Progenitor cell of endocrine pancreas (in vitro differentiated cells): ENCODE data around the gene NLRP14. TPM values are rescaled to one million over a fixed set of nuclear protein-coding genes. Genes with fewer than 3 reads are reported as not detected.
A peak's percentile ranks its signal among the peaks of the same experiment; 100 is the strongest.

Experiments
- DNase-seq: peaks from one replicate; pipeline ENCODE4 v3.0.0; 2021; ENCODE audit warnings: low spot score; ENCODE audit not compliant: unreplicated experiment
- H3K27ac Mint-ChIP-seq: 2 replicates; pipeline ENCODE4 v1.8.0; 2021; ENCODE audit warnings: mild to moderate bottlenecking, moderate library complexity, mixed read lengths
- H3K27me3 Mint-ChIP-seq: 2 replicates; pipeline ENCODE4 v1.8.0; 2021; ENCODE audit warnings: mixed read lengths
- H3K36me3 Mint-ChIP-seq: 2 replicates; pipeline ENCODE4 v1.8.0; 2022; ENCODE audit warnings: mixed read lengths; ENCODE audit not compliant: insufficient read depth
- H3K4me1 Mint-ChIP-seq: 2 replicates; pipeline ENCODE4 v1.8.0; 2021; ENCODE audit warnings: low read depth, mixed read lengths
- H3K4me3 Mint-ChIP-seq: 2 replicates; pipeline ENCODE4 v1.8.0; 2021; ENCODE audit warnings: low read depth, mild to moderate bottlenecking, moderate library complexity, mixed read lengths
- H3K9me3 Mint-ChIP-seq: 2 replicates; pipeline ENCODE4 v1.8.0; 2021; ENCODE audit warnings: low read depth, mixed read lengths
- total RNA-seq: library from RNA; stranded (reverse); gene quantifications from 2 replicates; pipeline ENCODE4 v1.2.1, GENCODE V29; 2021
- TF ChIP-seq, protein P1 (sequence below): fragments of 200-600 bp; sonication (generic); IDR thresholded peaks from one replicate; pipeline ENCODE4 v1.5.0; 2021; ENCODE audit warnings: antibody characterized with exemption, mild to moderate bottlenecking; ENCODE audit not compliant: unreplicated experiment

NLRP14 gene
- total RNA-seq, 1 donor from 2014 or later: 0.26 TPM

DNA sequence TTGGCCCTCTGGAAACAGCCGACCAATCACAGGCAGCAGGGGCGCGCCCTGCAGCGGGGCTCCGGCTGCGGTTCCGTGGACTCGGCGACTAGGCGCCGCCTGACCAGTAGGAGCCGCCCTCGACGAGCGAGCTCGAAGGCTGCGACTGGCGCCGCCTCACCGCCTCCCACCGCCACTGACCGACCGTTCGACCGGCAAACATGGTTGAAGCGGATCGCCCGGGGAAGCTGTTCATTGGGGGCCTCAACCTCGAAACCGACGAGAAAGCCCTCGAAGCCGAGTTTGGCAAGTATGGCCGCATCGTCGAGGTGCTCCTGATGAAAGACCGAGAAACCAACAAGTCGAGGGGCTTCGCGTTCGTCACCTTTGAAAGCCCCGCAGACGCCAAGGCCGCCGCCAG is 68.6 kb downstream of the NLRP14 start, which contains the start of gene RBMXL2:
RBMXL2 (plus strand) TSS at position 78 of the 400 bp plus-strand sequence; CDS start at position 201, 123 bp downstream.
- H3K9me3 Mint-ChIP-seq: no peaks in the 10 kb centered on the region
- H3K4me3 Mint-ChIP-seq: no peak within 1 kb of the TSS
- DNase-seq: no peak
- H3K36me3 Mint-ChIP-seq: no peaks in the 10 kb centered on the region
- peaks cover 9% of the 10 kb centered on the region for H3K27me3 Mint-ChIP-seq
- TF ChIP-seq, protein P1, sequence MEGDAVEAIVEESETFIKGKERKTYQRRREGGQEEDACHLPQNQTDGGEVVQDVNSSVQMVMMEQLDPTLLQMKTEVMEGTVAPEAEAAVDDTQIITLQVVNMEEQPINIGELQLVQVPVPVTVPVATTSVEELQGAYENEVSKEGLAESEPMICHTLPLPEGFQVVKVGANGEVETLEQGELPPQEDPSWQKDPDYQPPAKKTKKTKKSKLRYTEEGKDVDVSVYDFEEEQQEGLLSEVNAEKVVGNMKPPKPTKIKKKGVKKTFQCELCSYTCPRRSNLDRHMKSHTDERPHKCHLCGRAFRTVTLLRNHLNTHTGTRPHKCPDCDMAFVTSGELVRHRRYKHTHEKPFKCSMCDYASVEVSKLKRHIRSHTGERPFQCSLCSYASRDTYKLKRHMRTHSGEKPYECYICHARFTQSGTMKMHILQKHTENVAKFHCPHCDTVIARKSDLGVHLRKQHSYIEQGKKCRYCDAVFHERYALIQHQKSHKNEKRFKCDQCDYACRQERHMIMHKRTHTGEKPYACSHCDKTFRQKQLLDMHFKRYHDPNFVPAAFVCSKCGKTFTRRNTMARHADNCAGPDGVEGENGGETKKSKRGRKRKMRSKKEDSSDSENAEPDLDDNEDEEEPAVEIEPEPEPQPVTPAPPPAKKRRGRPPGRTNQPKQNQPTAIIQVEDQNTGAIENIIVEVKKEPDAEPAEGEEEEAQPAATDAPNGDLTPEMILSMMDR: no peak
- no peaks in the 10 kb centered on the region for H3K4me1 Mint-ChIP-seq
- no peak within 1 kb of the TSS for H3K27ac Mint-ChIP-seq

DNA sequence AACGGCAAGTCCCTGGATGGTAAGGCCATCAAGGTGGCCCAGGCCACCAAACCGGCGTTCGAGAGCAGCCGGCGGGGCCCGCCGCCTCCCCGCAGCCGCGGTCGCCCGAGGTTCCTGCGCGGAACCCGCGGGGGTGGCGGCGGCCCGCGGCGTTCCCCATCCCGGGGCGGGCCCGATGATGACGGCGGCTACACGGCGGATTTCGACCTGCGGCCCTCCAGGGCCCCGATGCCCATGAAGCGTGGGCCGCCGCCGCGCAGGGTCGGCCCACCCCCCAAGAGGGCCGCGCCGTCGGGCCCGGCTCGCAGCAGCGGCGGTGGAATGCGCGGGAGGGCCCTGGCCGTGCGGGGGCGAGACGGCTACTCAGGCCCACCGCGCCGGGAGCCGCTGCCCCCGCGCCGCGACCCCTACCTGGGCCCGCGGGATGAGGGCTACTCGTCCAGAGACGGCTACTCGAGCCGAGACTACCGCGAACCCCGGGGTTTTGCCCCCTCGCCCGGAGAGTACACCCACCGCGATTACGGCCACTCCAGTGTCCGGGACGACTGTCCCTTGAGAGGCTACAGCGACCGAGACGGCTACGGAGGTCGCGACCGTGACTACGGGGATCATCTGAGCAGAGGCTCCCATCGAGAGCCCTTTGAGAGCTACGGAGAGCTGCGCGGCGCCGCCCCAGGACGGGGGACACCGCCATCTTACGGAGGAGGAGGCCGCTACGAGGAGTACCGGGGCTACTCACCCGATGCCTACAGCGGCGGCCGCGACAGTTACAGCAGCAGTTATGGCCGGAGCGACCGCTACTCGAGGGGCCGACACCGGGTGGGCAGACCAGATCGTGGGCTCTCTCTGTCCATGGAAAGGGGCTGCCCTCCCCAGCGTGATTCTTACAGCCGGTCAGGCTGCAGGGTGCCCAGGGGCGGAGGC is 69.3 kb downstream of the NLRP14 start:
- H3K27ac Mint-ChIP-seq: no peak overlapping the region
- H3K4me1 Mint-ChIP-seq: no peaks in the 10 kb centered on the region
- peaks cover 16% of the 10 kb centered on the region for H3K27me3 Mint-ChIP-seq
- TF ChIP-seq, protein P1: no peak
- H3K4me3 Mint-ChIP-seq: no peak overlapping the region
- H3K36me3 Mint-ChIP-seq: no peaks in the 10 kb centered on the region
- H3K9me3 Mint-ChIP-seq: no peaks in the 10 kb centered on the region
- no peak for DNase-seq

DNA sequence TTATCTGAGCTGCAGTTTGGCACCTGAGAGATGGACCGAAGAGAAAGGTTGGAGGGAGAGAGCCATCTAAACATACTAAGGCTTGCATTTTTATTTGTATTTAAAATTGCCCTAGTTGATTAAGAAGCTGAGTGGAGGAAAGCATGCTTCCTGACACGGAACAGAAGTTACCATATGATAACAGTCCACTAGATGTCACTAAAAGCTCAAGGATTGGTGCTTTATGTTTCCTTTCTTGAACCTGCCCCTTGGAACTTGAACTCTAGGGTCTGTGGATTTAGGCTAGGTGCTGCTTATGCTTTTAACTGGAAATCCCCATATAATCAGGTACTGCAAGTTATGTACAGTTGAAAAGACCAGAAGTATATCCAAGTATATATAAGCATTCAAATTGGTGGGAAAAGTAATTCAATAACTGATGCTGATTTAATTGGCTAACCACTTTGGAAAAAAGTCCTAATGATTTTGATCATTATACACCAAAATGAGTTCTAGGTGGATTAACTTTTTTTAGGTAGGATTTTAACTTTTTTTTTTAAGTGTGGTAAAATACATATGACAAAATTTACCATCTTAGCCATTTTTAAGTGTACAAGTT is 78.1 kb downstream of the NLRP14 start:
- Mint-ChIP-seq H3K27ac (no peak overlapping the region), H3K4me3 (no peak overlapping the region), H3K27me3 (peaks cover 36% of the 10 kb centered on the region), H3K4me1 (no peaks in the 10 kb centered on the region), H3K36me3 (no peaks in the 10 kb centered on the region), H3K9me3 (no peaks in the 10 kb centered on the region)
- no peak for DNase-seq
- TF ChIP-seq, protein P1: peak; percentile 80

DNA sequence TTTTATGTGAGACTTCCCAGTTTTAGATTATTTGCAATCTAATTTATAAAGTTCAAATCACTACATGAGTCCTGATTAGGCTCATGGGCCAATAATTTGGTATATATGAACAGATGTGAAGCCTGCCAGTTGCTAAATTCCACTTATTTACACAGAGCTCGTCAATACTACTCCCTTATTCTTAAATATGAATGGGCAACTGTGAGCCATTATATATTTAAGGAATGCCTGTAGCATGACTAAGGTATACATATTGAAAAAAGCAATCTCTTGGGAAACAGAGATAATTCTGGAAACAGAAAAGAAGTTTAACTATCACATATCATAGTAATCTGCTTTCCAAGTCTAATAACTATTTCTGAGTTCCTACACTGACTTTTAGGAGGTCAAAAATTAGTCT is 95.5 kb downstream of the NLRP14 start:
- H3K27ac Mint-ChIP-seq: no peak overlapping the region
- H3K4me3 Mint-ChIP-seq: no peak overlapping the region
- no peaks in the 10 kb centered on the region for H3K36me3 Mint-ChIP-seq
- DNase-seq: no peak
- H3K27me3 Mint-ChIP-seq: no peaks in the 10 kb centered on the region
- no peaks in the 10 kb centered on the region for H3K9me3 Mint-ChIP-seq
- TF ChIP-seq, protein P1: no peak
- H3K4me1 Mint-ChIP-seq: no peaks in the 10 kb centered on the region

DNA sequence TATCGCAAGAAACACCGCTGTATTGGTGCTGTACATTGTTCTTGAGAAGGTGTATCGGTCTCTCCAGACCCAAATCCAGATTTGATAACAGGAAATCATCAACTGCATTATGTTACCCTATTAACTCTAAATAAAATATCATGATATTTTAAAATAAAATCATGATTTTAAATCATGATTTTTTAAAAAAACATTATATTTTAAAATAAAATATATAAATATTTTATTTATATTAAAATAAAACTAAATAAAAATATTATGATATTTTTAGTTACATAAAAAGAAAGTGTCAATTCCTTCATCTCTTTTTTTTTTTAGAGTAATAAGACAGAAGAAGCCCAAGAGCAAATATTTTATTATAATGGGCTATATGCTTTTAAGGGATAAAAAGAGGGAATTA is 96.1 kb downstream of the NLRP14 start:
- Mint-ChIP-seq H3K36me3 (no peaks in the 10 kb centered on the region), H3K4me1 (no peaks in the 10 kb centered on the region), H3K27ac (no peak overlapping the region), H3K27me3 (peaks cover 3% of the 10 kb centered on the region), H3K9me3 (no peaks in the 10 kb centered on the region), H3K4me3 (no peak overlapping the region)
- TF ChIP-seq, protein P1: no peak
- DNase-seq: no peak

Other genes with a start within 250 kb of the NLRP14 start
- 0.48 and 1.0 TPM in 2 replicates for gene OR2AG2, start 248.5 kb upstream of the NLRP14 start, total RNA-seq
- gene OR2AG1, start 237.5 kb upstream of the NLRP14 start, total RNA-seq: not detected in 2 replicates
- gene OR6A2, start 220.8 kb upstream of the NLRP14 start, total RNA-seq: 0.13 and 0.24 TPM in 2 replicates
- gene OR10A5, start 174.8 kb upstream of the NLRP14 start, total RNA-seq: not detected in 2 replicates
- gene OR10A2, start 157.4 kb upstream of the NLRP14 start, total RNA-seq: not detected in 2 replicates
- not detected in 2 replicates for gene OR10A4, start 143.9 kb upstream of the NLRP14 start, total RNA-seq
- 0.53 TPM in 1 of 2 replicates, not detected in the other for gene OR2D2, start 128.0 kb upstream of the NLRP14 start, total RNA-seq
- not detected in 2 replicates for gene OR2D3, start 99.5 kb upstream of the NLRP14 start, total RNA-seq
- gene ZNF215, start 94.1 kb upstream of the NLRP14 start, total RNA-seq: 3.8 and 4.9 TPM in 2 replicates
- 10.8 and 11.4 TPM in 2 replicates for gene ZNF214, start 133 bp upstream of the NLRP14 start, total RNA-seq
- 0.14 TPM in 1 of 2 replicates, not detected in the other for gene RBMXL2, start 68.5 kb downstream of the NLRP14 start, total RNA-seq
- gene SYT9, start 231.4 kb downstream of the NLRP14 start, total RNA-seq: 0.42 and 0.57 TPM in 2 replicates